Neural cell (in vitro differentiated cells): ENCODE measurements around the gene GAPVD1. TPM values are rescaled to one million over a fixed set of nuclear protein-coding genes. Genes with fewer than 3 reads are reported as not detected.
"Not testable (repeated sequence)": the region's sequence is repeated elsewhere in the genome, so short reads cannot be mapped to it uniquely, and the experiment has no call there.

Experiments used
- H2AFZ ChIP-seq: fragments of 200-600, 300-800 bp; sonication (generic), shearing (Covaris generic); 2 replicates; pipeline ENCODE4 v1.6.0; 2014; ENCODE audit warnings: low read depth, mild to moderate bottlenecking, antibody characterized with exemption, low read length, moderate library complexity
- H3F3A ChIP-seq: fragments of 200-600 bp; shearing (Covaris generic); 2 replicates; pipeline ENCODE4 v1.6.1; 2016; ENCODE audit warnings: mild to moderate bottlenecking, moderate library complexity, mixed read lengths, antibody characterized with exemption, low read length; ENCODE audit not compliant: insufficient read depth, poor library complexity, severe bottlenecking
- H3K27ac ChIP-seq: fragments of 200-600, 300-800 bp; sonication (generic), shearing (Covaris generic); 2 replicates; pipeline ENCODE4 v1.5.1; 2014; ENCODE audit warnings: mild to moderate bottlenecking, low read length, moderate library complexity
- H3K27me3 ChIP-seq: fragments of 300-800, 200-600 bp; sonication (generic), shearing (Covaris generic); 2 replicates; pipeline ENCODE4 v1.6.0; 2014; ENCODE audit warnings: mild to moderate bottlenecking, low read depth, low read length, moderate library complexity; ENCODE audit not compliant: insufficient read depth
- H3K36me3 ChIP-seq: fragments of 300-800, 200-600 bp; sonication (generic), shearing (Covaris generic); 2 replicates; pipeline ENCODE4 v1.5.1; 2014; ENCODE audit warnings: mild to moderate bottlenecking, antibody characterized with exemption, low read length, moderate library complexity; ENCODE audit not compliant: insufficient read depth
- H3K4me2 ChIP-seq: fragments of 300-800, 200-600 bp; sonication (generic), shearing (Covaris generic); 2 replicates; pipeline ENCODE4 v1.6.0; 2014; ENCODE audit warnings: mild to moderate bottlenecking, low read length
- H3K4me3 ChIP-seq: fragments of 300-800, 200-600 bp; sonication (generic), shearing (Covaris generic); 2 replicates; pipeline ENCODE4 v1.5.1; 2014; ENCODE audit warnings: mild to moderate bottlenecking, low read length, moderate library complexity
- H3K79me2 ChIP-seq: fragments of 200-600 bp; shearing (Covaris generic); replicated peaks from 2 replicates; pipeline ENCODE4 v1.6.0; 2014; ENCODE audit warnings: mild to moderate bottlenecking, low read length, moderate library complexity; ENCODE audit not compliant: insufficient read depth
- H3K9ac ChIP-seq: fragments of 300-800, 200-600 bp; sonication (generic), shearing (Covaris generic); 2 replicates; pipeline ENCODE4 v1.6.1; 2016; ENCODE audit warnings: mild to moderate bottlenecking, low read length, mixed read lengths
- H3K9me2 ChIP-seq: fragments of 200-600 bp; shearing (Covaris generic); 2 replicates; pipeline ENCODE4 v1.6.1; 2016; ENCODE audit warnings: mild to moderate bottlenecking, low read length, mixed read lengths; ENCODE audit not compliant: insufficient read depth
- H3K9me3 ChIP-seq: fragments of 200-600, 300-800 bp; sonication (generic), shearing (Covaris generic); 2 replicates; pipeline ENCODE4 v1.6.1; 2016; ENCODE audit warnings: mild to moderate bottlenecking, mixed run types, low read length, moderate library complexity, mixed read lengths
- H4K20me1 ChIP-seq: fragments of 200-600 bp; shearing (Covaris generic); 2 replicates; pipeline ENCODE4 v1.6.1; 2016; ENCODE audit warnings: mild to moderate bottlenecking, mixed run types; ENCODE audit not compliant: insufficient read depth
- EP300 ChIP-seq: fragments of 450-650 bp; conservative IDR thresholded peaks from 2 replicates; pipeline ENCODE4 v1.6.1; 2014; ENCODE audit warnings: antibody characterized with exemption, mild to moderate bottlenecking, moderate library complexity; ENCODE audit not compliant: poor library complexity, severe bottlenecking
- EZH2 ChIP-seq: fragments of 200-600, 300-800 bp; shearing (Covaris generic), sonication (generic); IDR thresholded peaks from 2 replicates; pipeline ENCODE4 v1.6.1; 2014; ENCODE audit warnings: antibody characterized with exemption, low read length, borderline replicate concordance, mild to moderate bottlenecking; ENCODE audit not compliant: insufficient read depth, poor library complexity, severe bottlenecking
- MXI1 ChIP-seq: fragments of 450-650 bp; conservative IDR thresholded peaks from 2 replicates; pipeline ENCODE4 v1.6.1; 2014; ENCODE audit warnings: antibody characterized with exemption, mild to moderate bottlenecking; ENCODE audit not compliant: poor library complexity, severe bottlenecking
- POLR2AphosphoS5 ChIP-seq: IDR thresholded peaks from 2 replicates; pipeline ENCODE4 v1.6.1; 2012
- RAD21 ChIP-seq: fragments of 450-650 bp; conservative IDR thresholded peaks from 2 replicates; pipeline ENCODE4 v1.6.1; 2014; ENCODE audit warnings: antibody characterized with exemption, mild to moderate bottlenecking, moderate library complexity
- SMC3 ChIP-seq: fragments of 450-650 bp; conservative IDR thresholded peaks from 2 replicates; pipeline ENCODE4 v1.6.1; 2014; ENCODE audit warnings: antibody characterized with exemption, mild to moderate bottlenecking, moderate library complexity; ENCODE audit not compliant: poor library complexity
- TAF1 ChIP-seq: IDR thresholded peaks from 2 replicates; pipeline ENCODE4 v1.6.1; 2012; ENCODE audit warnings: low read depth
- polyA plus RNA-seq: library from polyadenylated mRNA; depleted of rRNA; stranded (reverse); fragments of >200 nt; gene quantifications from 2 replicates; pipeline ENCODE4 v1.2.3, GENCODE V29; 2014
- TF ChIP-seq, protein P1 (sequence below): fragments of 450-650 bp; IDR thresholded peaks from 2 replicates; pipeline ENCODE4 v1.5.1; 2014; ENCODE audit warnings: antibody characterized with exemption, mild to moderate bottlenecking, moderate library complexity; ENCODE audit not compliant: poor library complexity, severe bottlenecking
- TF ChIP-seq, protein P2 (sequence below): IDR thresholded peaks from 2 replicates; pipeline ENCODE4 v1.6.1; 2012; ENCODE audit warnings: borderline replicate concordance

The GAPVD1 gene
- polyA plus RNA-seq, 1 donor from 2014 or later, result 49.2 TPM

DNA sequence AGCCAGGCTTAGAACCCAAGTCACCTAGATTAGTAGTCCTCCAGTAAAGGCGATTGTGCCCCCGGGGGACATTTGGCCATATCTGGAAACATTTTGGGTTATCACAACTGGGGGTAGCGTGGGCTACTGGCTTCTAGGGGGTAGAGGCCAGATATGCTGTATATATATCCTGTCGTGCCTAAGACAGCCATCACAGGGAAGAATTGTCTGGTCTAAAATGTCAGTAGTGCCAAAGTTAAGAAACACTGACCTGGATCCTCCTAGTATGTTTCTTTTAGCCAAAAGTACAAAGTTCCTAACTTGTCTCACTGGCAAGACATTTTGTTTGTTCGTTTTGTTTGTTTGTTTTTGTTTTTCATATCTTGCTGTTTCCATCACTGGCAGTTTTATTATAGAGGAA, 47.4 kb upstream of the GAPVD1 start (continued):
- TF ChIP-seq POLR2AphosphoS5, result no peak

DNA sequence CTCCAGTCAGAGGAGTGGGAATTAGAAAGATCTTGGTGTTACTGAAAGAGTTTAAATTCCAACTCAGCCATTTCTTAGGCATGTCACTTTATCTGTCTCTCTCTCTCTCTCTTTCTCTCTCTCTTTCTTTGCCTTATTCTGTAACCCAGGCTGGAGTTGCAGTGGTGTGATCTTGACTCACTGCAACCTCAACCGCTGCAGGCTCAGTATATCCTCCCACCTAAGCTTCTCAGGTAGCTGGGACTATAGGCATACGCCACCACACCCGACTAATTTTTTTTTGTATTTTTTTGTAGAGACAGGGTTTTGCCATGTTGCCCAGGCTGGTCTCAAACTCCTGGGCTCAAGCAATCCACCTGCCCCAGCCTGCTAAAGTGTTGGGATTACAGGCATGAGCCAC, 43.0 kb upstream of the GAPVD1 start:
- no peak overlapping the region for H3K4me2 ChIP-seq
- H3K27me3 ChIP-seq, result no peaks in the 10 kb centered on the region
- no peak overlapping the region for H3K9ac ChIP-seq
- H3K36me3 ChIP-seq, result no peaks in the 10 kb centered on the region
- TF ChIP-seq MXI1 (no peak), TAF1 (no peak), EP300 (no peak)
- TF ChIP-seq, protein P1, sequence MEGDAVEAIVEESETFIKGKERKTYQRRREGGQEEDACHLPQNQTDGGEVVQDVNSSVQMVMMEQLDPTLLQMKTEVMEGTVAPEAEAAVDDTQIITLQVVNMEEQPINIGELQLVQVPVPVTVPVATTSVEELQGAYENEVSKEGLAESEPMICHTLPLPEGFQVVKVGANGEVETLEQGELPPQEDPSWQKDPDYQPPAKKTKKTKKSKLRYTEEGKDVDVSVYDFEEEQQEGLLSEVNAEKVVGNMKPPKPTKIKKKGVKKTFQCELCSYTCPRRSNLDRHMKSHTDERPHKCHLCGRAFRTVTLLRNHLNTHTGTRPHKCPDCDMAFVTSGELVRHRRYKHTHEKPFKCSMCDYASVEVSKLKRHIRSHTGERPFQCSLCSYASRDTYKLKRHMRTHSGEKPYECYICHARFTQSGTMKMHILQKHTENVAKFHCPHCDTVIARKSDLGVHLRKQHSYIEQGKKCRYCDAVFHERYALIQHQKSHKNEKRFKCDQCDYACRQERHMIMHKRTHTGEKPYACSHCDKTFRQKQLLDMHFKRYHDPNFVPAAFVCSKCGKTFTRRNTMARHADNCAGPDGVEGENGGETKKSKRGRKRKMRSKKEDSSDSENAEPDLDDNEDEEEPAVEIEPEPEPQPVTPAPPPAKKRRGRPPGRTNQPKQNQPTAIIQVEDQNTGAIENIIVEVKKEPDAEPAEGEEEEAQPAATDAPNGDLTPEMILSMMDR, result no peak
- TF ChIP-seq, protein P2, sequence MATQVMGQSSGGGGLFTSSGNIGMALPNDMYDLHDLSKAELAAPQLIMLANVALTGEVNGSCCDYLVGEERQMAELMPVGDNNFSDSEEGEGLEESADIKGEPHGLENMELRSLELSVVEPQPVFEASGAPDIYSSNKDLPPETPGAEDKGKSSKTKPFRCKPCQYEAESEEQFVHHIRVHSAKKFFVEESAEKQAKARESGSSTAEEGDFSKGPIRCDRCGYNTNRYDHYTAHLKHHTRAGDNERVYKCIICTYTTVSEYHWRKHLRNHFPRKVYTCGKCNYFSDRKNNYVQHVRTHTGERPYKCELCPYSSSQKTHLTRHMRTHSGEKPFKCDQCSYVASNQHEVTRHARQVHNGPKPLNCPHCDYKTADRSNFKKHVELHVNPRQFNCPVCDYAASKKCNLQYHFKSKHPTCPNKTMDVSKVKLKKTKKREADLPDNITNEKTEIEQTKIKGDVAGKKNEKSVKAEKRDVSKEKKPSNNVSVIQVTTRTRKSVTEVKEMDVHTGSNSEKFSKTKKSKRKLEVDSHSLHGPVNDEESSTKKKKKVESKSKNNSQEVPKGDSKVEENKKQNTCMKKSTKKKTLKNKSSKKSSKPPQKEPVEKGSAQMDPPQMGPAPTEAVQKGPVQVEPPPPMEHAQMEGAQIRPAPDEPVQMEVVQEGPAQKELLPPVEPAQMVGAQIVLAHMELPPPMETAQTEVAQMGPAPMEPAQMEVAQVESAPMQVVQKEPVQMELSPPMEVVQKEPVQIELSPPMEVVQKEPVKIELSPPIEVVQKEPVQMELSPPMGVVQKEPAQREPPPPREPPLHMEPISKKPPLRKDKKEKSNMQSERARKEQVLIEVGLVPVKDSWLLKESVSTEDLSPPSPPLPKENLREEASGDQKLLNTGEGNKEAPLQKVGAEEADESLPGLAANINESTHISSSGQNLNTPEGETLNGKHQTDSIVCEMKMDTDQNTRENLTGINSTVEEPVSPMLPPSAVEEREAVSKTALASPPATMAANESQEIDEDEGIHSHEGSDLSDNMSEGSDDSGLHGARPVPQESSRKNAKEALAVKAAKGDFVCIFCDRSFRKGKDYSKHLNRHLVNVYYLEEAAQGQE, result no peak
- no peaks in the 10 kb centered on the region for H3K79me2 ChIP-seq
- H3K4me3 ChIP-seq, result no peak overlapping the region
- H3K9me2 ChIP-seq, result no peaks in the 10 kb centered on the region
- no peak overlapping the region for H3K27ac ChIP-seq
- no peaks in the 10 kb centered on the region for H3K9me3 ChIP-seq
- no peaks in the 10 kb centered on the region for H4K20me1 ChIP-seq
- H3F3A ChIP-seq, result no peaks in the 10 kb centered on the region
- H2AFZ ChIP-seq, result no peak overlapping the region

DNA sequence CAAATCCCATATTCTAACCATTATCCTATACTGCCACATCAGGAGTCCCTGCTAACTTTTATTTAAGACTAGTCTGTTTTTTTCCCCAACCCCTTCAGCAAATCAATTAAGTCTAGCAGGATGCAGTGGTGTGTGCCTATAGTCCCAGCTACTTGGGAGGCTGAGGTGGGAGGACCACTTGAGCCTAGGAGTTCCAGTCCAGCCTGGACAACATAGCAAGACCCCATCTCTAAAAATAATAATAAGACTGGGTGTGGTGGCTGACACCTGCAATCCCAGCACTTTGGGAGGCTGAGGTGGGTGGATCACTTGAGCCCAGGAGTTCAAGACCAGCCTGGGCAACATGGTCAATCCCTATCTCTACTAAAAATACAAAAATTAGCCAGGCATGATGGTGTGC, 36.8 kb upstream of the GAPVD1 start:
- H3K9me3 ChIP-seq, H3K36me3 ChIP-seq, H3K4me3 ChIP-seq, H3K79me2 ChIP-seq, H3K27me3 ChIP-seq, H3K27ac ChIP-seq, H3K9ac ChIP-seq, H2AFZ ChIP-seq, H3K4me2 ChIP-seq, H3K9me2 ChIP-seq, H3F3A ChIP-seq, H4K20me1 ChIP-seq: not testable (repeated sequence)

DNA sequence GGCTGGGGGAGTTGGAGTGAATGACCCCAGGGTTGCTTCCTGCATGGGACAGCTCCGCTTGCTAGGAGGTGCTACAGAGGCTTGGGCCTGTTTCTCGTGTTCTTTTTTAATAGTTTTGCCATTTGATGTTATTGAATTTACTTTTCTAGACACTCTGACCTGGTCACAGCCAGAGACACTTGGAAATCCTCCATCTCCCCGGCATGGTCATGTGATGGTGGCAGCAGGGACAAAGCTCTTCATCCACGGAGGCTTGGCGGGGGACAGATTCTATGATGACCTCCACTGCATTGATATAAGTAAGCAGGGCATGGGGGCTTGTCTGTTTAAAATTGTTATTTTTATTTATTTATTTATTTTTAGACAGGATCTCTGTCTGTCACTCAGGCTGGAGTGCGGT, 33.9 kb upstream of the GAPVD1 start:
- TF ChIP-seq RAD21 (no peak), TAF1 (no peak), EP300 (no peak), EZH2 (no peak), SMC3 (no peak), POLR2AphosphoS5 (no peak), MXI1 (no peak)
- TF ChIP-seq, protein P1, result no peak
- TF ChIP-seq, protein P2, result no peak
- Histone ChIP-seq H3K27ac (no peak overlapping the region), H3K27me3 (no peaks in the 10 kb centered on the region), H3K79me2 (no peaks in the 10 kb centered on the region), H3K9me3 (no peaks in the 10 kb centered on the region), H4K20me1 (no peaks in the 10 kb centered on the region), H3F3A (no peaks in the 10 kb centered on the region), H3K4me3 (no peak overlapping the region), H3K4me2 (no peak overlapping the region), H3K9ac (no peak overlapping the region), H3K9me2 (no peaks in the 10 kb centered on the region), H3K36me3 (no peaks in the 10 kb centered on the region), H2AFZ (no peak overlapping the region)
